NK-92 treated with Interleukin-12 subunit alpha and Interleukin-12 subunit beta, amount 100 ng/mL, for 24 hours (cell line): ENCODE data around the gene COL28A1.
"Not testable (repeated sequence)": the region's sequence is repeated elsewhere in the genome, so short reads cannot be mapped to it uniquely, and the experiment has no call there.

Experiments
- DNase-seq: peaks from one replicate; lab custom pipeline; 2025; lab: John Stamatoyannopoulos, UW

The COL28A1 gene

GRCh38 chr7:7464991-7465765 lies 70.5 kb downstream of the COL28A1 start:
- DNase-seq: not testable (repeated sequence)

- DNase-seq: no peak
These were observed 81.7 kb downstream of the COL28A1 start for GRCh38 chr7:7454000-7454399.

GRCh38 chr7:7452652-7453051 lies 83.0 kb downstream of the COL28A1 start:
- DNase-seq: no peak

DNA sequence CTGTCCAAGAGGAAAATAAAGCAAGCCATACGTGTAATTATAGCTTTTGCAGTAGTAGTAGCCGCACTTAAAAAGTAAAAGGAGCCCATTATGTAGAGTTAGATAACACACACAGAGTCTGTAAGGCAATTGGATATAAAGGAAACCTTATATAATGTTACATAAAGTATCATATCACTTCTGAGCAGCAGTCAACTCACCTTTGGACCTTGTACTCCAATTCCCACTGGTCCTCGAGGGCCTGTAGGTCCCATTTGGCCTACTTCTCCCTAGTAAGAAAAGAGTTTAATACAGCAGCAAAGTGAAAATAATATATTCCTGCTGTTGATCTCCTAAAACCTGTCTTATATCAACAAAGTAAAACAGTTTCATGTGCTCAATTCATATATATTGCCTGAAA lies 83.6 kb downstream of the COL28A1 start:
- no peak for DNase-seq

DNA sequence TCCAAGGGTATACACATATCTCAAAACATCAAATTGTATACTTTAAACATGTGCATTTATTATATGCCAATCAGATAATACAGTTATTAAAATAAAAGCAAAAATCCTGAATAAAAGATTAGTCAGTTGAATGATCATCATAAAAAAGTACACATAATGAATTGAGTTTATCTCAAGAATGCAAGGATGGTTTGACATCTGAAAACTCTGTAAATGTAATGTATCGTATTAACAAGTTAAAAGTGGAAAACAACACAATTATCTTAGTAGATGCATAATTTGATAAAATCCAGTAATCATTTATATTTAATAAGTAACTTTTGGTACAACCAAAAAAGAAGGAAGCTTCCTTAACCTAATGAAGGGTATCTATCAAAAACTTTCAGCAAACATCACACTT lies 86.6 kb downstream of the COL28A1 start:
- DNase-seq: no peak

DNA sequence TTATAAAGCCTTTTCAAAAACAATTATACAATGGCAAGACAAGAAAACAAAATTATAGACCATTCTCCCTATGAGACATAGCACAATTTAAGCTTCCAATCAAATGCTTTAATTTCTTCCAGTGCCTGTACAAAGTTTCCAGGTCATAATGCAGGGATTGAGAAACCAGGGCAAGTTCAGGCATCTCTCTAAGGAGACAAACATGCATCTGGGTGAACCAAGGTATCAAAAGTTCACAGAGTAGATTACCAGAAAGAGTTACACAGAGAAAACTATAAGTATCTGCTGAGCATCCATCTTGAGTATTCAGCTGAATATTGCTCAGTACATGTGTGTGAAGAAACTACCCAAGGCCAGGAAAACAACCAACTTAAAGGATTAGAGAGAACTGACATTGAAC lies 89.1 kb downstream of the COL28A1 start:
- no peak for DNase-seq

DNA sequence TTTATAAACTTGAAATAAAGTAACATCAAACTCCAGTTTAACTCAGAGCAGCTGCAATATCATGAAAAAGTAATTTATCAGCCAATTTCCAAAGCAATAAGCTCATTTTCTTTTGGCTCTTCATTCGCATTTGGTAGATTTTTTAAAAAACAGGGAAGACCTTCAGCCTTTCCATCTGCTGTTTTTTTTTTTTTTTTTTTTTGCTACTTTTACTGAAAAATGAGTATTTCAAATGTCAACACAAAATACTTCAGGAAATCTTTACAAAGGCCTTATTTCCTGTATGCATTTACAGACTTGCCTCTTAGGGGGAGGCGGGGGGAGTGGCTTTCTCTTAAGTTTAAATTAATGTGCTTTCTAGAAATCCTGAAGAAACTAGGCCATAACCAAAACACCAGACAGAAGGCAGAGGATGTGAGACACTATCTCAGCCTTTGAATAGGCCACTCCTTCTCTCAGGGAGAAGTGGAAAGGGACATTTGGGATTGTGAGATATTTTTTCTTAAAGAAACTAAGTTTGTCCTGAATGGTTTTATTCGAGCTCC lies 91.8 kb downstream of the COL28A1 start:
- DNase-seq: no peak

- DNase-seq: no peak
These were observed 96.1 kb downstream of the COL28A1 start for GRCh38 chr7:7439564-7439963.

DNA sequence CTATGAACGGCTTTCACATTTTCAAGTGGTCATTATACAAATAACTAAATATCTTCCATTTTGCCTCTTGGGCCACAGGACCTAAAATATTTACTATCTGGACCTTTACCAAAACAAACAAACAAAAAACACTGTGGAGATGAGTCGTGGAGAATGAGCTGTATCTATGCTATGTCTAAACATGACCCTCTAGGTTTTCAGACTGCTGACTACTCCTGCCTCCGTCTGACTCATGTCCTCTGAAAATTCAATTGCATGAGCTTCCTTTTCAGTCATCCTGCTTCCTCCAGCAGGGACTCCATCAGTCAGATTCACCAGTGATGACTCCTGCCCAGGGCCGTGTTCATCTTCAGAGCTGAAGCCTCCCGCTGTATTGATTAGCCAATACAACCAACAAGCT lies 96.8 kb downstream of the COL28A1 start:
- no peak for DNase-seq

- no peak for DNase-seq
These were observed 99.7 kb downstream of the COL28A1 start for GRCh38 chr7:7435978-7436377.

GRCh38 chr7:7434329-7434728 lies 101.3 kb downstream of the COL28A1 start:
- DNase-seq: no peak

DNA sequence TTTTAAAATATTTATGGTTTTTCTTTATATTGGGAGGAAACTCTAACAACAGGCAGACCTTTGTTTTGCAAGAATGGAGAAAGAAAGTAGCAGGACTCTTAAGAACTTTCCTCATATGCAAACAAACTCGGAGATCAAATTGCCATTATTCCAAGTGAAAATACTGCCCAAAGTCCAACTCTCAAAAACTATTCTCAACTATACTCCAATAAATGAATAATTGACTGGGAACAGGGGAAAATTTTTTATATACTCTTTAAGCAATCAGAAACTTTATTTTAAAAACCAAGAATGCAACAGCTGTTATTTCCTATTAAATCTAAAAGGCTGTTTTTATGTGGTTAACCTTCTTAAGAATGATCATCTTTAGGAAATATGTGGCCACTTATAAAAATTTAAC lies 101.9 kb downstream of the COL28A1 start:
- DNase-seq: no peak

- no peak for DNase-seq
These were observed 102.7 kb downstream of the COL28A1 start for GRCh38 chr7:7432979-7433378.

DNA sequence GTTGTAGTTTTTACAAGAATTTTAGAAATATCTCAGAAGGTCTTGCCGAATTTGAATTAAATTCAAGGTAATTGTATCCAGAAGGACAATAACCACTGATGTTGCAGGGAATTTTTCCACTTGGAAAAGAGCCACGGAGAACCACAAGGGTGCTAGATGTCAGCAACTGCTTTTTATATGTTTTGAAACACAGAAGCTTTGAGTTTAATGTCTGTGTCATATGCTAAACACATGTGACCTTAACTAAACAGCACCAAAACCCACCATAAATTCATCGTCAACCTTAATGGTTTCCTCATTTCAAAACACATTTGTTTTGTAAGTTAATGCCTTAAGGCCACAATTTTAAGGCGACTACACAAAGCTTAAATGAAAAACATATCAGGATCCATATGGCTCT lies 106.9 kb downstream of the COL28A1 start:
- no peak for DNase-seq

GRCh38 chr7:7427363-7427762 lies 108.3 kb downstream of the COL28A1 start:
- DNase-seq: no peak

GRCh38 chr7:7426676-7427075 lies 109.0 kb downstream of the COL28A1 start:
- DNase-seq: no peak

GRCh38 chr7:7425321-7425720 lies 110.4 kb downstream of the COL28A1 start:
- no peak for DNase-seq

DNA sequence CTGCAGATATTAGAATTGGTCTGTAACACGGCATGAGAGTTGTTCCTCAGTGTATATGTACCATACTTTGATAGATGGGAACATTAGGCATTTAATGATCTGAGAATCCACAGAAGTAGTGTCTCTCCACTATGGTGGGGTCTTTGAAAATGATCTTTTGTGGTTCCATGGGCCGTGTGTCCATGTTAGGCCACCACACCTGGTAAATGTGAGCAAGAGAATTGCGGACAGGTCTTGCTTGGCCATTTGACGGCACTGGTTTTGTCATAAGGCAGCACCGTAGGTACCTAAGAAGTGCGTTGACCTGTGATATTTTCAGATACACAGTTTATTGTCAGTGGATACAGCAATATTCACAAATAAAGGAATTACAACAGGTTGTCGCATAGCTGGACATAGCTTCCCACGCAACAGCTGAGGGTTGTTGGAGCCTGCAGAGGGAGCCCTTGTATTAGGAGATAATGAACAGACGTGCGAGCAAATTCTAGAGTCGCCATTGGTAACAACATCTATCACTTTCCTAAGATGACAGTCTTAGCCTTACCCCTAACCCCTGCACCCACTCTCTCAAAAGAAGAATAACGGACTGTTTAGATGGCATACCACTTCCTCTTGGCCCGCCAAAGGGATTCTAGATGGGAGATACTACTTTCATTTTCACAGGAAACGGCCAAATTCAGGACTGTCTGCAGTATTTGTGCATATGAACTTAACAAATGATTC lies 111.4 kb downstream of the COL28A1 start:
- no peak for DNase-seq

GRCh38 chr7:7422641-7423040 lies 113.0 kb downstream of the COL28A1 start:
- DNase-seq: no peak

DNA sequence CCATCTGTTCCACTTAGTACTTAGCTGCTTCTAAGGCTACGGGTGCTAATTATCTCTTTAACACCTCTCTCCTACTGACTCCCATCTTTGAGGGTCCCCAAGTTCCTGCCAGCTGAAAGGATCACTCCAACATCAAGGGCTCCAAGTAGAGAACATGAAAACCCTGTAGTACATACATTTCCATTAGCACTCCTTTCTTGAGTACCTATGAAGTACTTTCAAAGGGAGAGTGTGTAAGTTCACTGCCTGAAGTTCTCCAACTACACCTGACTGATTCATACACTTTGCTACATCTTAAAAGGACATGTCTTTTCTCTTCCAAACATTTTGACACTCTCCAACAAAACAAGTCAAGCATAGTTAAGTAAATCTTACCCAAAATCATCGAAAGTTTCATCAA lies 113.8 kb downstream of the COL28A1 start:
- DNase-seq: no peak

DNA sequence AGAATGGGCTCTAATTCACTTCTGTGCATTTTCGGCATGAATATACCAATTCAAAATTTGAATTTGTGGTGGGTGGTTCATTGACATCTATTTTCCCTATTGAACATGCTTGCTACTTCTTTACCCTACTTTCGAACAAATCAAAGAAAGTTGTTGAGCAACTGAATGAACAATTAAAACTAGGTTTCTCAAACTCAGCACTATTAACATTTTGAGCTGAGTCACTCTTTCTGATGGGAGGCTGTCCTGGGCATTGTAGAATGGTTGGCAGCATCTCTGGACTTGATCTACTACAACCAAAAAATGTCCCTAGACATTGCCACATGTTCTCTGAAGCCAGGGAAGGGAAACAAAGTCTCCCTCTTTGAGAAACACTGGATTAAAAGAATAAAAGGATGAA lies 116.7 kb downstream of the COL28A1 start:
- DNase-seq: no peak

GRCh38 chr7:7417851-7418250 lies 117.8 kb downstream of the COL28A1 start:
- DNase-seq: no peak

DNA sequence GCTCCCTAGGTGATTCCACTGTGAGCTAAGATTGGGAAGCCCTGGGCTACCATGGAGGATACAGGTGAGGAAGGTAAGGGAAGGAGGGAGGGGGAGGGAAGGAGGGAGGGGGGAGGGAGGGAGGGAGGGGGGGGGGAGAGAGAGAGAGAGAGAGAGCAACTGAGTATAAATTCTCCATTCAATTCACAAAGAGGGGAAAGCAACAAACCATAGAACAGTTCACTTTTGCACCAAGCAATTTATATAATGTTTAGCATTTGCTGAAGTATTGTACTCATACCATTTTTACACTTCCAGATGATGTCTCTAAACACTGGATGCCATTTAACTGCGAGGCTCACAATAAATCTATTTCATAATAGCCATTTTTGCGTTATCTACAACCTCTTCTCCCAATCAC lies 118.3 kb downstream of the COL28A1 start:
- no peak for DNase-seq
